Activated CD4-positive, alpha-beta T cell treated with anti-CD3 and anti-CD28 coated beads, Interleukin-2, amount 50 U/mL, for 1 hour (primary cell): ENCODE results near the gene GRB7.
"Not testable (repeated sequence)": the region's sequence is repeated elsewhere in the genome, so short reads cannot be mapped to it uniquely, and the experiment has no call there.

Experiments used
- DNase-seq: peaks from one replicate; pipeline ENCODE4 v3.0.0-alpha.2; 2020

The GRB7 gene

GRCh38 chr17:39753514-39754160 lies 15.9 kb downstream of the GRB7 start:
- peak; percentile 64 for DNase-seq

DNA sequence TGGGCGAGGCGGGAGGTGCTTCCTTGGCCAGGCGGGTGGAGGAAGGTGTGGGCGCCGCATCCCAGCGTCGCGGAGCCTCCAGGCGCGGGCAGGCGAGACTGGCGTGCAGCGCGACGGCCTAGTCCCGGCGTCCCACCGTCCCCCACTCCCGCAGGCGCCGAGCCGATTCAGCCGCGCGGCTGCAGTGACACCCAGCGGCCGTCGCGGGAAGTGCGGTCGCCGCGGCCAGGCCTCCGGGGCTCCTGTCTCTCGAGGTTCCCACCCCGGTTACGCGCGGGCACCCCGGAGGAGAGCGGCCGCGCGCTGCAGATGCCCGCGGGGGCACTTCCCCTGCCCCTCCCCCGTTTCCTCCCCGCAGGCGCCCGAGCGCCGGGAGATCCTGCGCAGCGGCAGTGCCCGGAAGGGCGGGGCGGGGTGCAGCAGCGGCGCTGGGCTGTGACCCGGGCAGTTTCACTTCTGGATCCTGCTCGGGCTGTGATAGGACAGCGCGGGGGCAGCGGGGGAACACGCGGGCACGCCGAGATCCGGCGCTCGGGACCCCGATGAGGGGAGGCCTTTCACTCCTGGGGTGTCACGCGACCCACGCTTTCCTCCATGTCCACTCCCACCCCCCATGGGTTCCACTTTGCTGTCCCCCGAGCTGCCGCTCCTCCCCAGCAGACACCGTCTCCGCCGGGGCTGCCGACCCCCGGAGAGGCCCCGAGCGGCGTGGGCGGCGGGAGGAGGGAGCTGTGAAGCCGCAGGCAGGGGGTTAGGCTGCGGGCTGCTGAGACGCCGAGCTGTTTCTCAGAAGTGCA lies 16.6 kb downstream of the GRB7 start:
- peak; percentile 95 for DNase-seq

GRCh38 chr17:39754958-39755553 lies 17.3 kb downstream of the GRB7 start:
- peak; percentile 16 for DNase-seq

DNA sequence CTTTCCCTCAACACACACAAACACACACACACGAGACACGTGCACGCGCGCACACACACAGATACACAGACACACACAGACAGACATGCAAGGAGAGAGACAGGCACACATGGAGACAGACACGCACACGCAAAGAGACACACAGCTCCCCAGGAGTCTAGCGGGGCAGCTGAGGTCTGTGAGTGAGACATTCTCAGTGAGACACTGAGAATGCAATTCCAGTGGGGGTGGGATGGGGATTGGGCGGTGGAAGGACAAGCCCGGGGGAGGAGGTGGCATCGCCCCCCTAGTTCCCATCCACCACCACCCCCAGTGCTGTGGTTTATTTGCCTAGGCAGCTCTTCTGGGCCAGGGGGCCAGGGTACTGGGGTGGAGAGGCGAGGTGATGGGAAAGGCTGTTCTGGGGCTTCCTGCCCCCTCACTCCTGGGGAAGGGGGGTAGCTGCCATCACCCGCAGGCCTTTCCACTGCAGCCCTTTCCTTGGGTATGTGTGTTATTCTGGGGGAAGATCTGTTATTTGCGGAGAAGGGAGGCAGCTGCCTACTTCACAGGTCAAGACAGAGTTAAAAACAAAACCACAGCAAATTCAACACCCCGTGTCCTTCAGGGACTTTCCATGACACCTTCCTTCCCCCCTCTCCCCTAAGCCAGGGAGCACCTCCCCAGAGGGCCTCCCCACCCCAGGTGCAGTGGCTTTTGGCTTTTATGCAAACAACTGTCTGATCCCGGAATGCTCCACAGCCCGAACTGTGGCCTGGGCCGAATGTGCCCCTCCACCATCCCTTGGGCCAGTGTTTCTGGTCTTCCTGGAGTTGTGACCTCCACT lies 18.0 kb downstream of the GRB7 start:
- peak; percentile 56 for DNase-seq

DNA sequence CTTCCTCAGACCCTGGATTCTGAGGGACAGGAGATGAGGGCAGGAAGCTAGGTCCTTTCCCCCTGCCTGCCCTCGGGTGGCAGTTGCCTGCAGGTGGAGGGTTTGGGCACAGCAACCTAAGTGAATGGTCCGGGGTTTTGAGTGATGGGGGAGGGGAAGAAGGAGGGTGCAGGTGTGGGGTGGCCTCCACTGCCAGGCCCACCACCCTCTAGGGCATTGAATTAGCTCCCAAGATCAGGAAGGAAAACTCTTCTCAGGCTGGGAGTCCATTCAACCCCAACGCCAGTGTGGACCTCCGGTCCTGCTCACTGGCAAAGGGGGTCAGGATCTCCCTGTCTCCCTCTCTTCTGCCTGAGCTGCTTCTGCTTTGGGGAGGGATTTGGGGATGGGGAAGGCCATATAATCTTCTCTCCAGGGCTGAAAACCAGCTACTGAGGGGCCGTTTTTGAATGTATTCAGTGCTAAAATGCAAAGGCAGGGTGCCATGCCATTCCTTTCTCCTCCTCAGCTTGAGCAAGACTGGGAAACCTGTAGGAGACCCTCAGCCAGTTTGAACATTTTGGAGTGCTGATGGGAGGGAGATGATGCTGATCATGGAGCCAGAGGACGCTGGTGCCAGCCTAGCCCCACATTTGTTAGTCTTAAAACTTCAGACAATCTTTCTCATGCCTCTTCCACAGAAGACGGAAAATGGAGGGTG lies 18.8 kb downstream of the GRB7 start:
- DNase-seq, result no peak

GRCh38 chr17:39757176-39757662 lies 19.5 kb downstream of the GRB7 start:
- DNase-seq, result no peak

GRCh38 chr17:39757931-39758873 lies 20.5 kb downstream of the GRB7 start:
- peak; percentile 50 for DNase-seq

DNA sequence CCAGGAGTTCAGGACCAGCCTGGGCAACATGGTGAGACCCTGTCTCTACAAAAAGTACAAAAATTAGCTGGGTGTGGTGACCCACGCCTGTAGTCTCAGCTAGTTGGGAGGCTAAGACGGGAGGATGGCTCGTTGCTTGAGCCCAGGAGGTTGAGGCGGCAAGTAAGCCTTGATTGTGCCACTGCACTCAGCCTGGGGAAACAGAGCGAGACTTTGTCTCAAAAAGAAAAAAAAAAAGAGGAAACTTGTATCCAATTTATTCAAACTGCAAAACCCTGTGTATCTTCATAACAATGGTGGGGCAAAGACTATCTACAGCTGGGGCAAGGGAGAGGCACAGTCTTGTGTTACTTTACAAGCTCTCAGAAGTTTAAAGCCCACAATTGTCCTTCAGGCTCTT lies 21.5 kb downstream of the GRB7 start:
- DNase-seq, result no peak

- DNase-seq, result no peak
These were observed 24.2 kb downstream of the GRB7 start for GRCh38 chr17:39761861-39762496.

- DNase-seq, result no peak
These were observed 25.5 kb downstream of the GRB7 start for GRCh38 chr17:39763051-39763820.

DNA sequence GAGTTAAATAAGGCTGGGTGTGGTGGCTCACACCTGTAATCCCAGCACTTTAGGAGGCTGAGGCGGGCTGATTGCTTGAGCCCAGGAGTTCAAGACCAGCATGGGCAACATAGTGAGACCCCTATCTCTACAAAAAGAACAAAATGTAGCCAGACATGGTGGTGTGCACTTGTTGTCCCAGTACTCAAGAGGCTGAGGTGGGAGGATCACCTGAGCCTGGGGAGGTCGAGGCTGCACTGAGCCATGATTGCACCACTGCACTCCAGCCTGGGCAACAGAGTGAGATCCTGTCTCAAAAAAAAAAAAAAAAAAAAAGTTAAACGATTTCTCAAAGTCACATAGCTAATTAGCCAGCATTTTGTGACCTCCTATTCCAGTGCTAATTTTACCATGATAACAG lies 26.4 kb downstream of the GRB7 start:
- DNase-seq, result not testable (repeated sequence)

DNA sequence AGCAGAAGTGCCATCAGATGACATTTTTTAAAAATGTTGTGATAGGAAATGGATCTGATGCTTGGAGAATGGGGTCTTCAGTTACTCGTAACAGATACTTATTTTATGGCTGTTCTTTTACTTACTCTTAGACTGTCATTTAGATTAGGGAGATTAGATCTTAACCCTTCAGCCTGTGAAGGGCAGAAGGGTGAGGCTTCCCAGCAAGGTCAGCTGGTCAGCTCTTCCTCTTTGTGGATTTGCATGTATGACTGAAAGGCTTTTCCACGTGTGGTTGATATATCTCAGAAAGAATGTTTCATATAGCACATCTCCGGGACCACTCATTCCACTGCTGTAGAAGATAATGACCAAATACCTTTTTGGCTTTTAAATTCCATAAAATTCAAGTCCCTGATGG lies 27.4 kb downstream of the GRB7 start:
- no peak for DNase-seq

- DNase-seq, result no peak
These were observed 28.0 kb downstream of the GRB7 start for GRCh38 chr17:39765766-39766165.

GRCh38 chr17:39767147-39767546 lies 29.4 kb downstream of the GRB7 start:
- DNase-seq, result no peak

GRCh38 chr17:39769974-39770587 lies 32.3 kb downstream of the GRB7 start:
- DNase-seq, result peak; percentile 50

DNA sequence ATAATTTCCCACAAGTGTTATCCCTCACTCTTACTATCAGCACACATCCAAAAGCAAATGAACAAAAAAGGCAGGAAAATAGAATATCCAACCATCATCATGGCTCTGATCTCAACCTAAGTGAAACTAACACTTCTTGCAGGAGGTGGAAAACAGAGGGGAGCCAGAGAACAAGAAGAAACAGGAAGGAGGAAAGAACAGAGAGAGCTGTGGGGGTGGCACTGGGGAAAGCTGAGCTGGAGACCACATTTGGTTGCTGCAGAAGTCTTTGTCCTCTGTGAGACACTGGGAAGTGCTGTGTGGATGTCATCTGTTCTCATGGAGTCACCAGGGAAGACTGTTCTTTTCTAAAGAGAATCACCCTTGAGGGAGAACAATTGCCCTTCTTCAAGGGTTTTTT lies 34.7 kb downstream of the GRB7 start:
- DNase-seq, result no peak

DNA sequence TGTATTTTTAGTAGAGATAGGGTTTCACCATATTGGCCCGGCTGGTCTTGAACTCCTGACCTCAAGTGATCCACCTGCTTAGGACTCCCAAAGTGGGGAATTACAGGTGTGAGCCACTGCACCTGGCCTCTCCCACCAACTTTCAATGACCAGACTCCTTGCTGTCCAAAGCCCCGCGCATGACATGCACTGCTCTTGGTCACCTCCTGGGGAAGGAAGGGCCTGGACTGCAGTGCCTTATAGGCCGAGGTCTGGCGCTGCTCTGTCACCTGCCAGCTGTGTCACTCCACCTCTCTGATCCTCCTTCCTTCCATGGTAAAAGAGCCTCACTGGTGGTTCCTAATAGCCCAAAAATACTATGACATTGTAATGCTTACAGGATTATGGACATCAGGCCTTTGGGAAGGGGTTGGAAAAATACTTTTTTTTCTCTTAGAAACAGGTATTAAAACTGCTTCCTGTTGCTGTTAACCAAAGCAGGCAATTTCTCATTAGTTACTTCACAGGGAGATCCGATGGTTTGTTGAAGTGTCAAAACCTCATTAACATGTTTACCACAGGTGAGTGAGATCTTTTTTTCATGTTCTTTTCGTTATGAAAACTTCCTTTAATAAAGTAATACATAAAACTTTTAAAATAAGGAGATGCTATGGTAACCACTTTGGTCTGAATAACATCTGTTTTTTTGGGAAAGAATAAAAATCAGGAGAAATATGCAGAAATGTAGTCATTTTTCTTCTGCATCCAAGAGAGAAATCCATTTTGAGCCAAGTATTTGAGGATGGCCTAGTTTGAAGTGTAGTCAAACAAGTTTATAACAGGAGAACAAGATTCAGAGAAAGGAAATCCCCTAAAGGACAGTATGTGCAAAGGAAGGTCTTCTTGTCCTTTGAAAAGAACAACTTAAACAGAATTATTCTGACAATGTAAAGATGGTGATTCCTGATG lies 35.5 kb downstream of the GRB7 start:
- no peak for DNase-seq

DNA sequence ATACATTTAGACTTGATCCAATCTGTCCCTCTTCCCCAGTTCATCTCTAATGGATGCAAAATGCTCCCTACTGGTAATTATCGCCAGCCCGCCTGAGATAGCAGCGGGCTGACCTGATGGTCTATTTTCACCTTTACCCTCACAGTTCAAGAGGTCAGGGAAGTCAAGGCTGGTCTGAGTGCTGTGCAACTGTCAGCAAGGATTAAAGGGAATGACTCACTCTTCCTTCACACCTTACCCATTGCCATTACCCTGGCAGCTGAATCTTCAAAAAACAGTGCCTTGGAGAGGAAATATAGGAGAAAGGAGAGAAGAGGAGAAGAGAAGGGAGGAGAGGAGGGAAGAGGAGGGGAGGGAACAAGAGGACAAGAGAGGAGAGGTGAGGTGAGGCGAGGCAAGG lies 36.3 kb downstream of the GRB7 start:
- DNase-seq, result no peak
